NCI-H187 treated with DMSO at 0.1 percent for 48 hours (cell line): Measurements from ENCODE around the gene ZNF793.

Experiments
- DNase-seq: peaks from one replicate; lab custom pipeline; 2025; lab: John Stamatoyannopoulos, UW

ZNF793 gene

GRCh38 chr19:37506387-37507166, at the start of gene ZNF793:
TSS of gene ZNF793 (plus strand) at chr19:37506939. CDS start at chr19:37523440, 16,501 bp downstream.
- peak; percentile 80 for DNase-seq

- DNase-seq: no peak
These were observed 40.4 kb upstream of the ZNF793 start for GRCh38 chr19:37466277-37466797.

GRCh38 chr19:37466798-37467607, 39.7 kb upstream of the ZNF793 start, which contains the start of gene ZNF569:
TSS of gene ZNF569 (minus strand) at chr19:37467444. CDS start at chr19:37444921, 22,523 bp downstream.
- DNase-seq: peak; percentile 85

GRCh38 chr19:37467608-37468090, 39.1 kb upstream of the ZNF793 start:
- no peak for DNase-seq

GRCh38 chr19:37468961-37469777, 37.6 kb upstream of the ZNF793 start, which contains the start of gene ZNF570:
TSS of gene ZNF570 (plus strand) at chr19:37469356. CDS start at chr19:37470355, 999 bp downstream.
- peak; percentile 80 for DNase-seq

- no peak for DNase-seq
These were observed 36.5 kb upstream of the ZNF793 start for GRCh38 chr19:37470216-37470615.

GRCh38 chr19:37472165-37472564, 34.6 kb upstream of the ZNF793 start:
- DNase-seq: no peak

- DNase-seq: no peak
These were observed 22.2 kb upstream of the ZNF793 start for GRCh38 chr19:37484406-37485168.

- no peak for DNase-seq
These were observed 14.5 kb upstream of the ZNF793 start for GRCh38 chr19:37492213-37492612.

- DNase-seq: no peak
These were observed 767 bp upstream of the ZNF793 start for GRCh38 chr19:37505958-37506386.

GRCh38 chr19:37507167-37507464, 377 bp downstream of the ZNF793 start:
- DNase-seq: no peak

GRCh38 chr19:37511186-37511585, 4.4 kb downstream of the ZNF793 start:
- no peak for DNase-seq

- DNase-seq: no peak
These were observed 5.1 kb downstream of the ZNF793 start for GRCh38 chr19:37511821-37512220.

GRCh38 chr19:37513397-37513796, 6.7 kb downstream of the ZNF793 start:
- DNase-seq: no peak

GRCh38 chr19:37519890-37520289, 13.2 kb downstream of the ZNF793 start:
- DNase-seq: no peak

GRCh38 chr19:37537391-37537947, 30.7 kb downstream of the ZNF793 start:
- no peak for DNase-seq

GRCh38 chr19:37551129-37551993, 44.6 kb downstream of the ZNF793 start:
- DNase-seq: no peak

- DNase-seq: no peak
These were observed 56.8 kb downstream of the ZNF793 start for GRCh38 chr19:37563518-37563917.

- no peak for DNase-seq
These were observed 58.1 kb downstream of the ZNF793 start for GRCh38 chr19:37564624-37565369.
